ENCODE measurements around the gene KCNIP4. TPM values are rescaled to one million over a fixed set of nuclear protein-coding genes. Genes with fewer than 3 reads are reported as not detected.

KCNIP4 gene
- total RNA-seq, 1 donor from 2014 or later: not detected

- intact Hi-C loops (cut with DNase I): no loop called here
- Histone ChIP-seq H3K27ac (no peak overlapping the region), H3K4me3 (no peak overlapping the region), H3K27me3 (ENCODE audit: low read depth) (no peaks in the 10 kb centered on the region), H3K4me1 (no peaks in the 10 kb centered on the region), H3K9me3 (no peaks in the 10 kb centered on the region), H3K36me3 (no peaks in the 10 kb centered on the region)
- DNase-seq (no peak), ATAC-seq (no peak)
- TF ChIP-seq, protein P1, sequence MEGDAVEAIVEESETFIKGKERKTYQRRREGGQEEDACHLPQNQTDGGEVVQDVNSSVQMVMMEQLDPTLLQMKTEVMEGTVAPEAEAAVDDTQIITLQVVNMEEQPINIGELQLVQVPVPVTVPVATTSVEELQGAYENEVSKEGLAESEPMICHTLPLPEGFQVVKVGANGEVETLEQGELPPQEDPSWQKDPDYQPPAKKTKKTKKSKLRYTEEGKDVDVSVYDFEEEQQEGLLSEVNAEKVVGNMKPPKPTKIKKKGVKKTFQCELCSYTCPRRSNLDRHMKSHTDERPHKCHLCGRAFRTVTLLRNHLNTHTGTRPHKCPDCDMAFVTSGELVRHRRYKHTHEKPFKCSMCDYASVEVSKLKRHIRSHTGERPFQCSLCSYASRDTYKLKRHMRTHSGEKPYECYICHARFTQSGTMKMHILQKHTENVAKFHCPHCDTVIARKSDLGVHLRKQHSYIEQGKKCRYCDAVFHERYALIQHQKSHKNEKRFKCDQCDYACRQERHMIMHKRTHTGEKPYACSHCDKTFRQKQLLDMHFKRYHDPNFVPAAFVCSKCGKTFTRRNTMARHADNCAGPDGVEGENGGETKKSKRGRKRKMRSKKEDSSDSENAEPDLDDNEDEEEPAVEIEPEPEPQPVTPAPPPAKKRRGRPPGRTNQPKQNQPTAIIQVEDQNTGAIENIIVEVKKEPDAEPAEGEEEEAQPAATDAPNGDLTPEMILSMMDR (IDR thresholded peaks at IDR 0.05): no peak
Observed at GRCh38 chr4:21709761-21710160, 238.8 kb downstream of the KCNIP4 start.

DNA sequence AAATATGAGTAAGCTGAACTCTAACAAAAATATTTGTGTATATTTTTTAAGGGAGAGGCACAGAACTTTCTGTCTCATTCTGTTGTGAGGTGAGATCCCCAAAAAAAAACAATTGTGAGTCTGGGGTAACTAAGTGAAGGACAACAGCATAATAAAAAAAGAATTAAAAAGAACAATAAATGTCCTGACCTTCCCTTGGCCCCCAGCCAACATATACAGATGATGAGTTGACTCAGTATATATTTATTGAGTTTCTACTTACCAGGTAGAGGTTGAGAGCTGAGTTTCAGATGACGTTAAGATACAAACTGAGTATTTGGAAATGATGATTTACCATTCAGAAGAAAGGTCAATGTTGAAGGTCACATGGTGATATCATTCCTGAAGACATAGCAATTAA, 239.5 kb downstream of the KCNIP4 start:
- intact Hi-C loops (cut with DNase I): no loop called here
- TF ChIP-seq, protein P1 (IDR thresholded peaks at IDR 0.05): no peak
- Histone ChIP-seq H3K4me3 (no peak overlapping the region), H3K27me3 (ENCODE audit: low read depth) (no peaks in the 10 kb centered on the region), H3K36me3 (no peaks in the 10 kb centered on the region), H3K9me3 (no peaks in the 10 kb centered on the region), H3K27ac (no peak overlapping the region), H3K4me1 (no peaks in the 10 kb centered on the region)
- ATAC-seq: no peak
- DNase-seq: no peak

- DNase-seq (no peak), ATAC-seq (no peak)
- intact Hi-C loops (cut with DNase I): no loop called here
- no peaks in the 10 kb centered on the region for H3K27me3 ChIP-seq (ENCODE audit: low read depth)
- H3K9me3 ChIP-seq: no peaks in the 10 kb centered on the region
- no peaks in the 10 kb centered on the region for H3K4me1 ChIP-seq
- H3K36me3 ChIP-seq: no peaks in the 10 kb centered on the region
- no peak overlapping the region for H3K27ac ChIP-seq
- no peak overlapping the region for H3K4me3 ChIP-seq
- TF ChIP-seq, protein P1 (IDR thresholded peaks at IDR 0.05): no peak
Observed at GRCh38 chr4:21699446-21699845, 249.1 kb downstream of the KCNIP4 start.

DNA sequence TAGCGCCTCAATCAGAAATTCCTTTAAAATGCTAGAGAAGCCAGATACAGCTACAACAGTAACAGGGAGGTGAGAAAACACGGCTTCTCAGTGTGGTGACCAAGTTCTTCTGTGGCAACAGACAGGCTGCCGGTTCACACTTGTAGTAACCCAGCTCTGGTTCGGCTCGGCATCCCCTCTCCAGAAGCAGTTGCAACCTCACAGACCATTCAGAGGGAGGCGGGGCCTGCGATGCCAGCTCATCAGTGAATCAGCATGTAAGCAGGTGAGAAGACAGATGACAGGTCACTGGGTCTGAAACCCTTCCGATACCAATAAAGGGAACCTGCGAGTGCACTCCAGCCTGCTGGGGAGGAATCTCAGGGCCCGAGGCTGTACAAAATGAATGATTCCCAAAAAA, 251.0 kb downstream of the KCNIP4 start:
- no peak for ATAC-seq
- TF ChIP-seq, protein P1 (IDR thresholded peaks at IDR 0.05): no peak
- intact Hi-C loops (cut with DNase I): no loop called here
- H3K9me3 ChIP-seq: no peaks in the 10 kb centered on the region
- peak; percentile 34 for DNase-seq
- H3K27me3 ChIP-seq (ENCODE audit: low read depth): no peaks in the 10 kb centered on the region
- no peak overlapping the region for H3K27ac ChIP-seq
- H3K4me1 ChIP-seq: no peaks in the 10 kb centered on the region
- no peaks in the 10 kb centered on the region for H3K36me3 ChIP-seq
- H3K4me3 ChIP-seq: no peak overlapping the region

DNA sequence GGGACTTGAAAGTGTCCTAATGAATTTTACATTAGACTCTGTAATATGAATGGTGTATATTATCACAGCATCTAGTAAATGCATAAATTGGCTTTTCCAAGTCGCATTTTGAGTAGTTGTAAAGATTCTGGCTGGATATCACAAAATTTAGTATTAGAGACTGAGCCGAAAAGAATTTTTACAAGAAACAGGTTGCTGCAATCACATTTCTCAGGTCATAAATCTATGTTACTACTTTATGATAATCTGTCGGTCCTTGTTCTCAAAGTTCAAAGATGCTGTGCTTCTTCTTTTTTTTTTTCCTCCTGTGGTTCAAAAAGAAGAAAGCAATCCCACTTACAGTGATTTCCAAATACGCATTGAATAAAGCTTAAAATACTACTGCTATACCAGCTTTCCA, 253.4 kb downstream of the KCNIP4 start:
- no peak overlapping the region for H3K27ac ChIP-seq
- TF ChIP-seq, protein P1 (IDR thresholded peaks at IDR 0.05): no peak
- H3K36me3 ChIP-seq: no peaks in the 10 kb centered on the region
- H3K27me3 ChIP-seq (ENCODE audit: low read depth): no peaks in the 10 kb centered on the region
- H3K4me1 ChIP-seq: no peaks in the 10 kb centered on the region
- no peaks in the 10 kb centered on the region for H3K9me3 ChIP-seq
- ATAC-seq (no peak), DNase-seq (no peak)
- no peak overlapping the region for H3K4me3 ChIP-seq
- intact Hi-C loops (cut with DNase I): no loop called here

DNA sequence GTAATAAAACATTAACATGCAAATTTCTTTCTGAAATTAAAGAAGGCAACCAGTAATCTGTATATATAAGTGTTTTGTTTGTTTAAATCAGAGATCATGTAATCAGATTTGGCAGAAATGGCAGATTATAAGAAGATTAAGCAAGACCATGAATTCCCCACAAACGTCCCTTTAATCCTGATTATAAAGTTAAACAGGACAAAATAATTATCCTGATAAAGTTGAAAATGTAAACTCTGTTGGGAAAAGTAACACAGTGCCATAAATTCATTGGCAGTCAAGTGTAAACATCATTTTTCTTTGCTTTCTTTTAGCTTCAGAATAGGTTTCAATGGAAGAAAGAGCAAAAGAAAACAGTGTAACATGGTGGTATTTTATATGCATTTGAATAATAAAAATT, 256.3 kb downstream of the KCNIP4 start:
- TF ChIP-seq, protein P1 (IDR thresholded peaks at IDR 0.05): no peak
- intact Hi-C loops (cut with DNase I): no loop called here
- DNase-seq (no peak), ATAC-seq (no peak)
- Histone ChIP-seq H3K27ac (no peak overlapping the region), H3K4me3 (no peak overlapping the region), H3K27me3 (ENCODE audit: low read depth) (no peaks in the 10 kb centered on the region), H3K36me3 (no peaks in the 10 kb centered on the region), H3K4me1 (no peaks in the 10 kb centered on the region), H3K9me3 (no peaks in the 10 kb centered on the region)

All from lower lobe of right lung (tissue), 2 donors.